CD4-positive, alpha-beta T cell (primary cell): Measurements from ENCODE around the gene ANKFN1. TPM values are rescaled to one million over a fixed set of nuclear protein-coding genes. Genes with fewer than 3 reads are reported as not detected.

Experiments
- ATAC-seq: fragments of 200-7000 bp; cut with Tn5 transposase; one replicate; pipeline ENCODE4 v1.10.0; 2022; ENCODE audit warnings: mild to moderate bottlenecking; ENCODE audit not compliant: poor library complexity
- CTCF ChIA-PET: fragments of 350-600 bp; sonication (Branson Sonifier 250); formaldehyde crosslinking; loops from one replicate; lab custom pipeline; 2021; ENCODE audit warnings: antibody characterized with exemption, inconsistent platforms; lab: Charles Lee
- POLR2A ChIA-PET: fragments of 350-600 bp; sonication (Branson Sonifier 250); formaldehyde crosslinking; loops from one replicate; lab custom pipeline; 2021; ENCODE audit warnings: antibody characterized with exemption, inconsistent platforms; lab: Charles Lee
- DNase-seq, 14 experiments: peaks; one replicate each; pipeline ENCODE4 v3.0.0-alpha.2; 2013 to 2020; ENCODE audit warnings: mixed read lengths in 2 of 14
- H3K27ac ChIP-seq, 2 donors: one replicate each; pipeline versions ENCODE4 v1.5.1 to v1.7.0; 2013; ENCODE audit warnings: low read length in 2 of 2, low read depth in 1 of 2, mild to moderate bottlenecking in 1 of 2
- H3K27me3 ChIP-seq, 2 experiments: 1 replicate in 1 of 2; 2 replicates in 1 of 2; pipeline versions ENCODE4 v1.6.1 to v1.7.0; 2013; ENCODE audit warnings: low read length in 2 of 2, control low read depth in 1 of 2, mild to moderate bottlenecking in 1 of 2, moderate library complexity in 1 of 2; ENCODE audit not compliant: insufficient read depth in 2 of 2, control insufficient read depth in 1 of 2
- H3K36me3 ChIP-seq: one replicate; pipeline ENCODE4 v1.6.1; 2013; ENCODE audit warnings: low read length, control low read depth; ENCODE audit not compliant: insufficient read depth
- H3K4me1 ChIP-seq: one replicate; pipeline ENCODE4 v1.6.1; 2013; ENCODE audit warnings: low read length, control low read depth; ENCODE audit not compliant: insufficient read depth
- H3K4me3 ChIP-seq: one replicate; pipeline ENCODE4 v1.5.1; 2013; ENCODE audit warnings: mild to moderate bottlenecking, low read length, moderate library complexity
- H3K9me3 ChIP-seq, 2 experiments: 1 replicate in 1 of 2; 2 replicates in 1 of 2; pipeline versions ENCODE4 v1.6.1 to v1.7.0; 2013; ENCODE audit warnings: low read length in 2 of 2, mild to moderate bottlenecking in 2 of 2, control low read depth in 1 of 2, moderate library complexity in 1 of 2; ENCODE audit not compliant: control insufficient read depth in 1 of 2, insufficient read depth in 1 of 2
- H3K27ac Mint-ChIP-seq: one replicate; pipeline ENCODE4 v1.8.0; 2020; ENCODE audit warnings: mixed read lengths
- H3K27me3 Mint-ChIP-seq: one replicate; pipeline ENCODE4 v1.8.0; 2021; ENCODE audit warnings: mixed read lengths
- H3K36me3 Mint-ChIP-seq: one replicate; pipeline ENCODE4 v1.8.0; 2021; ENCODE audit warnings: low read depth, mixed read lengths
- H3K4me1 Mint-ChIP-seq: one replicate; pipeline ENCODE4 v1.8.0; 2021; ENCODE audit warnings: low read depth, mixed read lengths
- H3K4me3 Mint-ChIP-seq: one replicate; pipeline ENCODE4 v1.8.0; 2020; ENCODE audit warnings: mild to moderate bottlenecking, mixed read lengths
- H3K9me3 Mint-ChIP-seq: one replicate; pipeline ENCODE4 v1.8.0; 2020; ENCODE audit warnings: mixed read lengths
- CTCF ChIP-seq: fragments of 200-600 bp; IDR thresholded peaks from one replicate; pipeline ENCODE4 v1.8.0; 2022; ENCODE audit warnings: antibody characterized with exemption, mild to moderate bottlenecking
- intact Hi-C, 2 experiments: fragments of 100-400 bp; cut with DNase I in 1 of 2; cut with micrococcal nuclease in 1 of 2; formaldehyde crosslinking; loops; one replicate each; pipeline versions ENCODE4 v1.15.1 to v1.9.0; 2023 to 2025; cut with DNase I, micrococcal nuclease
- total RNA-seq, 174 experiments: library from RNA in 2 of 174; stranded (reverse) in 2 of 174; gene quantifications; one replicate each; pipeline ENCODE4 v1.2.3 and lab custom pipeline; 2021 to 2026

ANKFN1 gene
- total RNA-seq, 2 experiments from 2014 or later: not detected

GRCh38 chr17:56260376-56261002 lies 107.2 kb downstream of the ANKFN1 start:
- Mint-ChIP-seq H3K9me3 (no peaks in the 10 kb centered on the region), H3K4me3 (no peak overlapping the region), H3K27ac (no peak overlapping the region), H3K4me1 (no peaks in the 10 kb centered on the region), H3K27me3 (no peaks in the 10 kb centered on the region), H3K36me3 (no peaks in the 10 kb centered on the region)
- DNase-seq (no peak), ATAC-seq (no peak)
- Histone ChIP-seq H3K27me3 (no peaks in the 10 kb centered on the region), H3K4me1 (no peaks in the 10 kb centered on the region), H3K9me3 (no peaks in the 10 kb centered on the region), H3K36me3 (no peaks in the 10 kb centered on the region), H3K4me3 (no peak overlapping the region), H3K27ac (no peak overlapping the region)
- POLR2A ChIA-PET: no interaction called here
- intact Hi-C loops: no loop called here
- no peak for TF ChIP-seq CTCF
- CTCF ChIA-PET: no interaction called here

GRCh38 chr17:56262803-56263202 lies 109.5 kb downstream of the ANKFN1 start:
- no peaks in the 10 kb centered on the region for H3K27me3 ChIP-seq
- H3K4me1 Mint-ChIP-seq: no peaks in the 10 kb centered on the region
- ChIA-PET CTCF (no interaction called here), POLR2A (no interaction called here)
- H3K36me3 Mint-ChIP-seq: no peaks in the 10 kb centered on the region
- intact Hi-C loops: no loop called here
- H3K9me3 ChIP-seq: no peaks in the 10 kb centered on the region
- no peaks in the 10 kb centered on the region for H3K27me3 Mint-ChIP-seq
- no peaks in the 10 kb centered on the region for H3K36me3 ChIP-seq
- H3K4me1 ChIP-seq: no peaks in the 10 kb centered on the region
- no peak overlapping the region for H3K4me3 Mint-ChIP-seq
- no peak overlapping the region for H3K27ac Mint-ChIP-seq
- no peak for TF ChIP-seq CTCF
- DNase-seq (no peak), ATAC-seq (no peak)
- no peak overlapping the region for H3K27ac ChIP-seq
- H3K4me3 ChIP-seq: no peak overlapping the region
- no peaks in the 10 kb centered on the region for H3K9me3 Mint-ChIP-seq

GRCh38 chr17:56269556-56270389 lies 116.5 kb downstream of the ANKFN1 start:
- Mint-ChIP-seq H3K27me3 (no peaks in the 10 kb centered on the region), H3K4me1 (no peaks in the 10 kb centered on the region), H3K4me3 (no peak overlapping the region), H3K27ac (no peak overlapping the region), H3K36me3 (no peaks in the 10 kb centered on the region), H3K9me3 (no peaks in the 10 kb centered on the region)
- Histone ChIP-seq H3K27me3 (no peaks in the 10 kb centered on the region), H3K9me3 (peaks cover 0 to 3% of the 10 kb centered on the region in 2 experiments), H3K4me3 (no peak overlapping the region), H3K27ac (no peak overlapping the region), H3K36me3 (no peaks in the 10 kb centered on the region), H3K4me1 (no peaks in the 10 kb centered on the region)
- no peak for DNase-seq
- CTCF ChIA-PET: no interaction called here
- intact Hi-C loops: no loop called here
- POLR2A ChIA-PET: no interaction called here
- no peak for ATAC-seq
- TF ChIP-seq CTCF: no peak
